HG03460 (cell line): ENCODE results near the gene CDKN2B-AS1.
"Not testable (repeated sequence)": the region's sequence is repeated elsewhere in the genome, so short reads cannot be mapped to it uniquely, and the experiment has no call there.

Experiments used
- ATAC-seq: cut with Tn5 transposase; IDR thresholded peaks from one replicate; pipeline ENCODE4 v1.9.1; 2021; ENCODE audit not compliant: unreplicated experiment

The CDKN2B-AS1 gene

DNA sequence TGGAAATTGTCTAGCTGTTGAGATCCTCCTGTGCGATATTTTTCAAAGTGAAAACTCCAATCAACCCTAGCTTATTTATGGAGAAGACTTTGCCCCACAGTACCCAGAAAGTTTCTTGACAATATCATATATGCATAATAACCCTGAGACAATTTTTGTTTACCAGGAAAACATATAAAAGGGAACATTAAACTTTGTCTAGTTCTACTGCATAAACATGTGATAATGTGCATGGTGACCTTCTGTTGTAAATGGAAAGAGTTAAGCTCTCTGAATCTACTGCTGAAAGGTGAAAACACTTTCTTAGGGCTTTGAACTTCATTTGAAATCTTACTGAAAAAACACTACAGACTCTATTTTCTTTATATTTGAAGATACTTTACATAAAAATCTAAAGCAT, 46.8 kb downstream of the CDKN2B-AS1 start:
- no peak for ATAC-seq

DNA sequence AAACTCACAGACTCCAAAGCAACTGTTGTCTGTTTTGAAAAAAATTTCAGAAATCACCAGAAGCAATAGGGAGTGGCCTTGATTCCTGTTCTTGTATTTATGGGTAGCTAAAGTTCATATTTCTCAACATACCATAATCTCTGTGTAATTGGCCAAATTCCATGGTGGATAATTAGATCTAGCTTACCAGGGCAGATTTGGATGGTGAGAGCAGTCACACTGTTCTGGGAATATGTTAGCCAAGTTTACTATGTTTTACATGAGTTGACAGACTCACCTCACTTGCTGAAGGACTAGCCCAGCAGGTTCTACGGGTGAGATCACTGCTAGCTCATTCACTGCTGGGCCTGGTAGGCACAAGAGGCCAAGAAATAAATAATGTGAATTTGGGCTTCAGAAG, 47.2 kb downstream of the CDKN2B-AS1 start:
- ATAC-seq = no peak

DNA sequence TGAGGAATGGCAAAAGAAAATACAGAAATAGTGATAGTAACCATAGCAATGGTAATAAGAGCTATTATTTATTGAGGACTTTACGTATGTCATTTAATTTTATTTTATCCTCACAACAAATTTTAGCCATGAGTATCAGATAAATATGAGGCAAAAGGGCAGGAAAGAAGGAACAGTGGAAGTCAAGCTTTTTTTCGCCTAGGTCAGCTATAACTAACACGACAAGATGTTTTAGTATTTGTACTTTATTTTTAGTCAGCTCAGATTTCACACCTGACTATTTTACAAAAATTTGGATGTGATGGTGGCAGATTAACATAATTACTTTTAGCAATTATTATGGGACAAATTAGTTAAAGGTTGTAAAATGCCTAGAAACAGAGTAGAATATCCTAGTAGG, 49.3 kb downstream of the CDKN2B-AS1 start:
- ATAC-seq = no peak

DNA sequence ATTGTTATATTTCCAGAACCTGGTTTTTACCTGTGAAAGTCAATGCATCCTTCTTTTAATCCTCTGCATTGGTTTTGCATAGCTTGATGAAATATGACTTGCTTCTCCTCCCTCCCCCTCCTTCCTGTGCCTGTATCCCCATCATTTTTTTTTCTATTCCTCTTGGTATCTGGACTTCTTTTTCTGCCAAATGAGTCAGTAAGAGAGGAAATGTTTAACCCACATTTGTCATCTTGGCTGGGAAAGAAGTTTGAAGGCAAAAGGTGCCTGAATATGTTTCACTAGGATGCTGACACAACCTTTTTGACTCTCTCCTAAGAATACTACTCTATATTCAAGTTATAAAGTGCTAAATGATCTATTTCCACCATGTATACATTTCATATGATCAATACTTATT, 50.0 kb downstream of the CDKN2B-AS1 start:
- no peak for ATAC-seq

DNA sequence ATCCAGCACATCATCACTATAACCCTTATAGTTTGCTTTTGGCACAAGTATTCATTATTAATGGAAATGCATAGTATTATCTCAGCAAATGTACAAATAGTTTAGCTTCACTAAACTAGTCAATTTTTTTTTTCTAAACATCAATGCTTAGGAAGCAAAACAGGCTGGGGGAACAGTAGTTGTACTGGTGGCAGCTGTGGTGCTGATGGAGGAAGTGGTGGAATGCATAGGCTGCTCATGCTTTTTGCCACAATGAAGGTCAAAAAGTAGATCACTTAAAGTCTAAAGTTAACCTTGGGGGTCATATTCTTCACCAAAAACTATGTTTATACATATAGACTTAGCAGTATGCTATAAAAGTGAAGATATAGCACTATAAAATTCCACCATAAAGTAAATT, 50.8 kb downstream of the CDKN2B-AS1 start:
- ATAC-seq = no peak

DNA sequence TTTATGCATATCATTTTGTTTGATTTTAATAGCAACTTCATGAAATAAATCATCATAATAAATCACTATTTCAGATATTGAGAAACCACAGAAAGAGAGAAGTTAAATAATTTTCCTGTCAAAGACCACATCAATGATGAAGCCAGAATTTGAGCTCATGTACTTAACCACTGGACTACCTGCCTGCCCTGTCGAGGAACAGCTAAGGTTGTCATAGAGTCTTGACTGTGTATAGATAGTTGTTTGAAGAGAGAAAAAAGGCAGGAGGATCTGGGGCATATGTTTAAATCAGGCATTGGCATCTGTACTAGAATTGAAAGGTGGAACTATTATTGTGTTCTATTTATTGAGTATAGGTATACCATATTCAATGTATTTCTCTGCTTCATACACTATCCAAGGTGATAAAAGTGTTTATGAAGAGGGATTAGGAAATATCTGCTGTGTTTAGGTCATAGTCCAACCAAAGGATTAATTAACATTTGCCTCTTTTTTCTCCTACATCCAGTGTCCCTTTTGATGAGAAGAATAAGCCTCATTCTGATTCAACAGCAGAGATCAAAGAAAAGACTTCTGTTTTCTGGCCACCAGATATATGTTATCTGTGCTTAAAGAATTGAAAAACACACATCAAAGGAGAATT, 51.8 kb downstream of the CDKN2B-AS1 start:
- ATAC-seq = no peak

DNA sequence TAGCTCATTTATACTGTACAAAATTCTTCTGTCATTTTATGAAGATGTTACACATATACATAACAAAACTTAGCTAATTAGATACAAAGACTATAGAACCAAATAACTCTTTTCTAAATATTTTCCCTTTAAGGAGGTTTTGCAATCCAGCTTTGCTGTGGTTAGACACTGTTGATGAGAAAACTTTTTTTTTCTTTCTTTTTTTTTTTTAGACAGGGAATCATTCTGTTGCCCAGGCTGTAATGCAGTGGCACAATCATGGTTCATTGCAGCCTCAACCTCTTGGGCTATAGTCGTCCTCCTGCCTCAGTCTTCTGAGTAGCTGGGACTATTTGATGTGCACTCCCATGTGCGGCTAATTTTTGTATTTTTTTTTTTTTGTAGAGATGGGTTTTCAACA, 53.0 kb downstream of the CDKN2B-AS1 start:
- ATAC-seq = no peak

DNA sequence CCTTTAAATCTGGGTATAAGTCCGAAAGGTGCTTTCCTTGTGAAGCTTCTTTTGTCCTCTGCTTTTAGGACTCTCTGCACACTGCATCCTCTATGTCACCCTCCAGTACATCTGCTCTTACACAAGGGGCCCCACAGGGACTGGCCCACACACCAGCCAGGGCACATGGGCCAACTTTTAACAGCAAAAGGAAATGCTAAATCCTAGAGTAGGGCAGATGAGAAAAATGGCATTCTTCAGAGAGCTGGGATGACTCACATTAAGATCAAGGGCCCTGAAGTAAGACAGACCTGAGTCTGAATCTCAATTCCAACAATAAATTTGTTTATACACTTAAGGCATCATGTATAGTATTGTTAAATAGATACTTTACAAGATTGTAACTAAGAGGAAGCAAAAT, 54.8 kb downstream of the CDKN2B-AS1 start:
- no peak for ATAC-seq

DNA sequence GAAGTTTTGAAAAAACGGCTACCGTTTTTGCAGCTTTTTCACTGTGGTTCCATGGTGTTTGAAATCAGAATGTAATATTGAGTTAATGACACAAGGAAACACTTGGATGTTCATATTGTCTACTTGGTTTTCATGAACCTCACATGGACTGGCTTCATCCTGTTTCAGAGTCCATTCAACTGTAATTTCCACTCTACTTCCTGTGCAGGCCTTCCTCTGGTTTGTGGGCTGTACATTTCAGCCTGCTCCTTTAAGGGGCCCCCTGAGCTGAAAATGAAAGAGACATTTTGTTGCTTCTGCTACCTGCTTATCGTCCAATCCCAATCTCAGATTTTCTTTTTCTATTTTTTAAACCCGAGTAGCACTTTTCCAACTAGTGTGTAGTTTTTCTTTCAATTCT, 56.3 kb downstream of the CDKN2B-AS1 start:
- peak; percentile 69 for ATAC-seq

DNA sequence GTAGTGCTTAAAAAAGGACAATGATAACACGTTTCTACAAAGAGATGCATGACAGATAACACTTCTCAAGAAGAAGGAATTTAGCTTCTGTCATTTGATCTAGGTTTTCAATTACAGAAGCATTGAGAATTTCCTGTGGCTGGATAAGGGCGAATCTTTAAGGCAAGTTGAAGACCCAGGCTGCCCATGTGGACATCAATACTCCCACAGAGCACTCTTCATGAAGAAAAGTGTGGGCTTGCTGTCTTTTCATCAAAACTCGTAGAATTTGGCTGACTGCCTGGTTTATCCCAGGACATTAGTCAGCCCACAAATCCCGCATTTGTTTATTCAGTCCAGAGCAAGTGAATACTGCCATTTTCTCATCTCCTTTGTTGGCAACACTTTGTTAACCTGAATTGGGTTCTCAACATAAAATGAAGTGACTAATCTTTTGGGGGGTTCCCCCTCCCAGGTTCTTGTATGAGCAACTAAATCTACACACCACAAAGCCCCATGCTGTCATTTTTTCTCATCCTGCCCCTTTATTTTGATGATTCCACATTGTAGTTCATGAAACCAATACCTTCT, 57.9 kb downstream of the CDKN2B-AS1 start:
- ATAC-seq = no peak

DNA sequence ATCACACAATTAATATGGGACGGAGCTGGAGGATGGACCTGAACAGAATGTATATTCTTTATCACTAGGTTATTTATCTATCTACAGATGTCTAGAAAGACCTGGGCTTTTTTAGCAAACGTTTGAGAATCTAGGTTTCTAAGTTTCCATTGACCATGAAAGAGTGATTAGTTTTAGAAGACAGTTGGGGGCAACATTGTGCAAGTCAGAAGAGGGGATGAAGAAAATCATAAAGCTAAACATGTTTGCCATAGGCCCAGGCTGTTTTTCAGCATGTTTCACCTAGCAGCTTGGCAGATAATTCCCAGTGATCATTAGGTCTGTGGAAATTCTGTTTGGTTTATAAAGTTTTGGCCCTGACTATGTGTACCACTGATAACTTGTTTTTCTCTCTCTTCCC, 58.6 kb downstream of the CDKN2B-AS1 start:
- ATAC-seq = no peak

DNA sequence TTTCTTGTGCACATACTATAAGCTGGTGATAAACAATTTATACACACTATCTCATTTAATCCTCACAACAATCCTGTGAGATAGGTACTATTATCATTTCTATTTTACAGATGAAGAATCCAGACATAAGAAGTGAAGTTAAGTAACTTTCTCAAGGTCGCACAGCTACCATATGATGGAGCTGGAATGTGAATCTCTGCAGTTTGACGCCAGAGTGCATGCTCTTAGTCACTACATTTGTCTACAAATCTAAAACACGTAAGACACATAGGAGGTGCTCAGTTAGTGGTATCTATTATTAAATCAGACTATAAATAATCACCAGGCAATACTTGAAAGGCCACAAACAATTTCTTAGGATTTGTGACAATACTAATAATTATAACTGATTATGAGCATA, 59.5 kb downstream of the CDKN2B-AS1 start:
- no peak for ATAC-seq

DNA sequence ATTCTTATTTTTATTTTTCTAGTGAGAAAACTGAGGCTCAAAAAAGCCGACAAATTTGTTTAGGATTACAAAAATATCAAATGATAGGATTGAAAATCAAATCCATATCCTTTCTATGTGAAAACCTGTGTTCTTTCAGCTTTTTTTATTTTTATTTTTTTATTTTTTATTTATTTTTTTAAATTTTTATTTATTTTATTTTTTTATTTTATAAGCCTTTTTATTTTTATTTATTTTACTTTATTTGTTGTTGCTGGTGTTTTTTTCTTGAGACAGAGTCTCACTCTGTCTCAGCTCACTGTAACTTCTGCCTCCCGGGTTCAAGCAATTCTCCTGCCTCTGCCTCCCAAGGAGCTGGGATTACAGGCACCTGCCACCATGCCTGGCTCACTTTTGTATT, 59.9 kb downstream of the CDKN2B-AS1 start:
- no peak for ATAC-seq

DNA sequence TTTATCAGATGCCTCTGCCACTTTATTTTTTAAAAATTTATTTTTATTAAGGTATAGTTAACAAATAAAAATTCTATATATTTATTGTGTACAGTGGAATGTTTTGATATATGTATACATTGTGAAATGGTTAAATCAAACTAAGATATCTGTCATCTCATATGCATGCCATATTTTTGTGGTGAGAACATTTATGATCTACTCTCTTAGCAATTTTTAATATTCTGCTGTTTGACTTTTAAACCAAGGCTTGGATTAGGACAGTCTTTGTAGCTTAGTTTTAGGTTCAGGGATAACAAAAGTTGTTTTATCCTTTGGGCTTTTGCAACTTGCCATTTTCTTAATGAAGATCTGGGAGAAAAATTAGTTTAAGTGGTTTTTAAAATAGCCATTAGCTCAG, 60.5 kb downstream of the CDKN2B-AS1 start:
- ATAC-seq = no peak

DNA sequence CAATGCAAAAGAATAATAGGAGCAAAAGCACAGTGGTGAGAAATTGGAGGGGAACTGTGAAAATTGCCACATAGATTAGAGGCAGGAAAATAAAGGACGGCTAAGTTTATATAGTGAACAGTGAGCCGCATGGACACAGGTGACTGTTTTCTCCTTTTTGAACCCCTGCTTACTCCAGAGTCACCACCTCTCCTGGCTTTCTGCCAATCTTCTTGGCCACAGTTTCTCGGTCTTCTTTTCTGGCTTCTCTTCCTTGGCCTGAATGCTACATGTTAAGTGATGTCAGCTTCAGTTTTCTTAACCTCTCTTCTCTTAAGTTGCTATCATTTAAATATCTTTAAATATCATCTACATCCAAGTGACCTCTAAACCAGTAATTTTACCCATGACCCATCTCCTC, 61.8 kb downstream of the CDKN2B-AS1 start:
- no peak for ATAC-seq

DNA sequence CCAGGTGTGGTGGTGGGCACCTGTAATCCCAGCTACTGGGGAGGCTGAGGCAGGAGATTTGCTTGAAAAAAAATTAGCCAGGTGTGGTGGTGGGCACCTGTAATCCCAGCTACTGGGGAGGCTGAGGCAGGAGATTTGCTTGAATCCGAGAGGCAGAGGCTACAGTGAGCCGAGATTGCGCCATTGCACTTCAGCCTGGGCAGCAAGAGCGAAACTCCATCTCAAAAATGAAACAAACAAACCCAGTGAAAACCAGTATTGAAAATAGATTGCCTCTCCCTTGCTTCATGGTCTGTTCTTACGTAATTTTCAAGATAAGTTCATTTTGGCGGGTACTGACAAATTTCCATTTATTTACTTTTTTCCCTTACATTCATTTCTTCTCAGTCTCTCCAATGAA, 63.4 kb downstream of the CDKN2B-AS1 start:
- not testable (repeated sequence) for ATAC-seq

DNA sequence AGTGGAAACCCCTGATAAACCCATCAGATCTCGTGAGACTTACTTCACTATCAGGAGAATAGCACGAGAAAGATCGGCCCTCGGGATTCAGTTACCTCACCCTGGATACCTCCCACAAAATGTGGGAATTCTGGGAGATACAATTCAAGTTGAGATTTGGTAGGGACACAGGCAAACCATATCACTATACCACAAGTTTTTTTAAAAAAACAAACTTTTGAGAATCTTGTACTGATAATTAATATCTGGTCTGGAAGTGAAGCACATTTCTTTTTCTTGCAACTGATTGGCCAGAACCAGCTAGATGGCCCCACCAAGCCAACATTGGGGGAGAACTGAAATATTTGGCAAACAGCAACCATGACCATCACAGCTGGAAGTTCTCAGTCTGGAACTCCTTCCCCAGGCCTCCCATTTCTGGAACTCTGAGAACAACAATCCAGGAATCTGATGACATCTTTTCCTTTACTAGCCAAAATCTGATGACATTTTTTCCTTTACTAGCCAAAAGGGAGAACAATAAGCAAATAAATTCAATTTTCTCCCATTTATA, 66.3 kb downstream of the CDKN2B-AS1 start:
- no peak for ATAC-seq

DNA sequence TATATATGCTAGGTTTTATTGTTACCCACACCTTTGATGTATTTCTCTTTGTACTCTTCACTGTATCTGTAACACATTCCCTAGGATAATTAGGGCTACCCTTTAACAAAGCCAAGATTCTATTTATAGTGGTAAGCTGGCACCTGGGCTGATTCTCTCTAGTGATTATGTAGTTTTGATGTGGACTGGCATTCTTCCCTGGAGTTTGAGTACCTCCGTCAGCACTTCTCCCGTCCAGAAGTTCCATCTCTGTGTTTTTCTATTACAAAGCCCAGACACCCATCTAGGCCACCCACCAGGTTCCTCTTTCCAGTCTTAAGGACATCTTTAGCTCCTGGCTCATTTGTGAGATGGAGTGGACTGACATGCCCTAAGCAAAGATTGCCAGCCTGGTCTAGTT, 70.4 kb downstream of the CDKN2B-AS1 start:
- no peak for ATAC-seq

DNA sequence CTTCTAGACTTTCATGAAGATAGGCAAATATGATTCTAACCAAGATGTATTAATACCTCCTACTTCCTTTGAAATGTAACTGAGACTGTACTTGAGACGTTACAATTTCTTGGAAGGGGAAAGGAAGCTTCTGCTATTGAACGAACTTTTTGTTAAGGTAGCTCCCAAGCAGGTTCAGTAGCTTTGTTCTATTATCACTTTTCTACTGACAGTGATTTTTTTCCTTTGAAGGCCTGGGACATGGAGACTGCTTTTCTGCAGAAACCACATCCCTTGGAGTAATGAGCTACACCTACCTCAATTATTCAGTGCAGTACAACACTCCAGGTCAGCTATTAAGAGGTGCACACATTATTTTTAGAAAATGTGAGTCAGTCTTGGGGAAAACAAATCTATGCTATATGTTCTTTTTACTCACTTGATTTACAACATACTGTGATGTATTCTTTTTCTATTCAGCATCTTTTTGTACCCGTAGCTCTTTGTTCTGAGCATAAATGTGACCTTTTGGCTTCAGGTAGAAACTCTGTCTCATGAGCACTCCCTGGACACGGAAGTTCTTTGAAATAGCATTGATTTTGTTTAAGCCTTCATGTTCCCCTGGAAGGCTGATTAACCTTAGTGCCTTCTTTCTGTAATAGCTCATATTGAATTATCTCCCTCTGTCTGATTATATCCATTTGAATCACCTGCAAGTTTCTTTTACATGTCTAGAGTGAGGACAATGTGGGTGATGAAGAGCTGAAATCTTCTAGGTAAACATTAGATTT, 71.0 kb downstream of the CDKN2B-AS1 start:
- no peak for ATAC-seq

DNA sequence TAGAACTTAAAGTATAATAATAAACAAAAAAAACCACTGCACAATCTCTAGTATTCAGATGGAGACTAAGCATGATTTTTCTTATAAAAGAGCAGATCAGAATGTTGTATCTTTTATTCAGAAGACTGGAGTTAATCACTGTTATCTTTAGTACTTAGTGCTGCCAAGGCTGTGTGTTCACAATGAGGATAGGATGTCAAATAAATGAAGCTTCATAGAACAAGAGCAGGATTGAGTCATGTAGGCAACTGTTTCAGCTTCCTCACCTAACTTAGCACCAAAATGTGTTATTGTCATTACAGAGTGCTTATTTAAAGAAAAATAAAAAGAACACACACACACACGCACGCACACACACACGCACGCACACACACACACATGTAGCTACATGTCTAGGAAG, 72.6 kb downstream of the CDKN2B-AS1 start:
- ATAC-seq = no peak

DNA sequence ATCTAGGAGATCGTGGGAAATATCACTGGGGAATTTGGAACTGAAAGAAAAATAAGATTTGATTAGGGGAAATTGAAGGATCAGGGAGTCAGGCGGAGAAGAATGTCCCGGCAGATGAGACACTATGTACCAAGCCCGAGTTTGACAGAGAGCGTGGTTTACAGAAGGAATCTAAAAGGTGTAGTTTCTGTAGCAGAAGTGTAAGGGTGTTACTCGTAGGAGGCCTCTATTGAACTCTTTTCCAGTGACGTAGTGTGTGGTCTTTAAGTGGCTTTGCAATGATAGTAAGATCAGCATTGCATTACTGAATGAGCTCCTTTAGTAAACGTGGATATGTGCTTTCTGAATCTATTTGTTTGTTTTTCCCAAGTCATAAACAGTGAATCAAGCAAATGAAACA, 73.8 kb downstream of the CDKN2B-AS1 start:
- ATAC-seq = no peak

DNA sequence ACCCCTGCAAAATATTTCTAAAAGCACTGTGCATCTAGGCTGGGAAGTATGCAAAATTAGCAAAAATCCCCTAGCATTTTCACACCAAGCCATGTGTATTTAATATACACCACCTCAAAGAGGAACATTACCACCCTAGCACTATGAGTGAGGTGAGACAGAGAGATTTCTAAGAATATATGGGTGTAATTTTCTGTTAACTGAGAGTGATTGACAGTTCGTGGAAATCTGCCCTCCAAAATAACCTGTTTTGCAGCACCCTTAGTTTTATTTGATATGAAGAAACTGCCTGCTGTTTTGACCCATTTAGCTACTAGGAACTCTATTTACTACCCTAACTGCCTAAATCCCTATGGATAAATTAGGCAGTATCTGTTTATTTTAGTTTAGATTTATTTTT, 78.8 kb downstream of the CDKN2B-AS1 start:
- no peak for ATAC-seq
